Choroid plexus epithelial cell (primary cell): ENCODE data around the gene GPR37L1.

Experiments
- DNase-seq: peaks from one replicate; pipeline ENCODE4 v3.0.0-alpha.2; 2010; ENCODE audit warnings: low read depth
- H3K4me3 ChIP-seq: 2 replicates; pipeline ENCODE4 v1.5.1; 2011; ENCODE audit warnings: low read depth, mild to moderate bottlenecking, control low read depth, low read length, moderate library complexity
- TF ChIP-seq, protein P1 (sequence below): conservative IDR thresholded peaks from 2 replicates; pipeline ENCODE4 v1.5.1; 2011; ENCODE audit warnings: low read depth, mild to moderate bottlenecking, control low read depth, inconsistent platforms, low read length, moderate library complexity

The GPR37L1 gene

DNA sequence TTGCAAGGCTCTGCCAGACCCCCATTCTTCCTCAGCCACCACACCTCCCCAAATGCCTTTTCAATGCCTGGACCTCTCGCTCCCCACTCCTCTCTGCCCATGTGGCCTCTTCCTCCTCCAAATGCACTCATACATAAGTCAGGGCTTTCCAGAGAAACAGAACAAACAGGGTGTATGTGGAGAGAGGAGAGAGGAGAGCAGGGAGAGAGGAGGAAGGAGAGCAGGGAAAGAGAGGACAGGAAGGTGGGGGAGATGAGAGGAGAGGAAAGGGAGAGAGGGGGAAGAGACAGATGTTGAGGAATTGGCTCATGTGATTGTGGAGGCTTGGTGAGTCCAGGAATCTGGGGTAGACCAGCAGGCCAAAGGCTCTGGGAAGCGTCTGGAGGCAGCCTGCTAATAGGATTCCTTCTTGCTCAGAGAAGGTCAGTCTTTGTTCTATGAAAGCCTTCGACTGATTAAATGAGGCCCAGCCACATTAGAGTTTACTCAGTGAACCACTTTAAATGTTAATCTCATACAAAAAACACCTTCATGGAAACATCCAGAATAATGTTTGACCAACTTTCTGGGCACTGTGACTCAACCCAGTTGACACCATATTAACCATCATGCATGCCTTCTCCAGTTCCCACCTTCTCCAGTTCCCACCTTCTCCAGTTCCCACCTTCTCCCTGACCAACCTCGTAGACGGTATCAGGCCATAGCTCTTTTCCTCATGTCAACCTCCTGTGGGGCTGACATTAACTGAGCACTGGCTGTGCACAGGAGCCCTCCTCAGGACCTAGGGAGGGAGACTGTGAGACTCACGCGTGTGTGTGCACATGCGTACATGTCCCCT, 59.5 kb downstream of the GPR37L1 start:
- TF ChIP-seq, protein P1, sequence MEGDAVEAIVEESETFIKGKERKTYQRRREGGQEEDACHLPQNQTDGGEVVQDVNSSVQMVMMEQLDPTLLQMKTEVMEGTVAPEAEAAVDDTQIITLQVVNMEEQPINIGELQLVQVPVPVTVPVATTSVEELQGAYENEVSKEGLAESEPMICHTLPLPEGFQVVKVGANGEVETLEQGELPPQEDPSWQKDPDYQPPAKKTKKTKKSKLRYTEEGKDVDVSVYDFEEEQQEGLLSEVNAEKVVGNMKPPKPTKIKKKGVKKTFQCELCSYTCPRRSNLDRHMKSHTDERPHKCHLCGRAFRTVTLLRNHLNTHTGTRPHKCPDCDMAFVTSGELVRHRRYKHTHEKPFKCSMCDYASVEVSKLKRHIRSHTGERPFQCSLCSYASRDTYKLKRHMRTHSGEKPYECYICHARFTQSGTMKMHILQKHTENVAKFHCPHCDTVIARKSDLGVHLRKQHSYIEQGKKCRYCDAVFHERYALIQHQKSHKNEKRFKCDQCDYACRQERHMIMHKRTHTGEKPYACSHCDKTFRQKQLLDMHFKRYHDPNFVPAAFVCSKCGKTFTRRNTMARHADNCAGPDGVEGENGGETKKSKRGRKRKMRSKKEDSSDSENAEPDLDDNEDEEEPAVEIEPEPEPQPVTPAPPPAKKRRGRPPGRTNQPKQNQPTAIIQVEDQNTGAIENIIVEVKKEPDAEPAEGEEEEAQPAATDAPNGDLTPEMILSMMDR = no peak
- DNase-seq = no peak
- no peak overlapping the region for H3K4me3 ChIP-seq
